Trophoblast cell (in vitro differentiated cells and primary cell): ENCODE measurements around the gene RBM33.

Source experiments
- DNase-seq, 2 donors: peaks; one replicate each; pipeline ENCODE4 v3.0.0-alpha.2; 2016
- H2AFZ ChIP-seq: 2 replicates; pipeline ENCODE4 v1.6.1; 2013; ENCODE audit warnings: low read length, moderate library complexity, mild to moderate bottlenecking; ENCODE audit not compliant: insufficient read depth, poor library complexity
- H2AK5ac ChIP-seq: 2 replicates; pipeline ENCODE4 v1.6.1; 2013; ENCODE audit warnings: mild to moderate bottlenecking, low read length
- H2BK120ac ChIP-seq: 2 replicates; pipeline ENCODE4 v1.6.1; 2013; ENCODE audit warnings: low read length, mild to moderate bottlenecking, moderate library complexity; ENCODE audit not compliant: insufficient read depth, poor library complexity
- H2BK12ac ChIP-seq: 2 replicates; pipeline ENCODE4 v1.6.1; 2013; ENCODE audit warnings: mild to moderate bottlenecking, low read length, moderate library complexity
- H2BK5ac ChIP-seq: 2 replicates; pipeline ENCODE4 v1.6.1; 2013; ENCODE audit warnings: low read length, low read depth, moderate library complexity, mild to moderate bottlenecking; ENCODE audit not compliant: poor library complexity
- H3K14ac ChIP-seq: 2 replicates; pipeline ENCODE4 v1.6.1; 2013; ENCODE audit warnings: mild to moderate bottlenecking, low read length
- H3K18ac ChIP-seq: 2 replicates; pipeline ENCODE4 v1.6.1; 2013; ENCODE audit warnings: mild to moderate bottlenecking, low read length
- H3K23ac ChIP-seq: 2 replicates; pipeline ENCODE4 v1.6.1; 2013; ENCODE audit warnings: low read length
- H3K27ac ChIP-seq: 2 replicates; pipeline ENCODE4 v1.5.1; 2013; ENCODE audit warnings: low read depth, mild to moderate bottlenecking, inconsistent platforms, low read length, moderate library complexity
- H3K27me3 ChIP-seq: 2 replicates; pipeline ENCODE4 v1.6.1; 2013; ENCODE audit warnings: inconsistent platforms, mild to moderate bottlenecking, low read length, moderate library complexity; ENCODE audit not compliant: insufficient read depth
- H3K36me3 ChIP-seq, 2 experiments: 1 replicate in 1 of 2; 2 replicates in 1 of 2; pipeline ENCODE4 v1.6.1; 2013; ENCODE audit warnings: low read length in 2 of 2, mild to moderate bottlenecking in 2 of 2, moderate library complexity in 1 of 2; ENCODE audit not compliant: insufficient read depth in 2 of 2, control insufficient read depth in 1 of 2
- H3K4ac ChIP-seq: 2 replicates; pipeline ENCODE4 v1.6.1; 2013; ENCODE audit warnings: low read depth, mild to moderate bottlenecking, low read length, moderate library complexity
- H3K4me1 ChIP-seq, 2 experiments: 1 replicate in 1 of 2; 2 replicates in 1 of 2; pipeline ENCODE4 v1.6.1; 2013; ENCODE audit warnings: low read length in 2 of 2, mild to moderate bottlenecking in 2 of 2, moderate library complexity in 1 of 2; ENCODE audit not compliant: insufficient read depth in 2 of 2, control insufficient read depth in 1 of 2
- H3K4me2 ChIP-seq: 2 replicates; pipeline ENCODE4 v1.6.1; 2013; ENCODE audit warnings: inconsistent platforms, mild to moderate bottlenecking, low read length, moderate library complexity
- H3K4me3 ChIP-seq: 2 replicates; pipeline ENCODE4 v1.5.1; 2013; ENCODE audit warnings: mild to moderate bottlenecking, low read depth, low read length, inconsistent platforms
- H3K79me1 ChIP-seq: one replicate; pipeline ENCODE4 v1.6.1; 2013; ENCODE audit warnings: low read length
- H3K79me2 ChIP-seq: 2 replicates; pipeline ENCODE4 v1.6.1; 2013; ENCODE audit warnings: low read length, mild to moderate bottlenecking; ENCODE audit not compliant: control insufficient read depth, insufficient read depth, poor library complexity
- H3K9ac ChIP-seq: 2 replicates; pipeline ENCODE4 v1.6.1; 2013; ENCODE audit warnings: mild to moderate bottlenecking, low read length
- H3K9me3 ChIP-seq: 2 replicates; pipeline ENCODE4 v1.6.1; 2013; ENCODE audit warnings: low read depth, mild to moderate bottlenecking, control low read depth, inconsistent platforms, low read length; ENCODE audit not compliant: insufficient read depth
- H4K12ac ChIP-seq: 2 replicates; pipeline ENCODE4 v1.6.1; 2013; ENCODE audit warnings: low read depth, mild to moderate bottlenecking, low read length, moderate library complexity
- H4K8ac ChIP-seq: 2 replicates; pipeline ENCODE4 v1.6.1; 2013; ENCODE audit warnings: low read depth, mild to moderate bottlenecking, low read length, moderate library complexity
- H4K91ac ChIP-seq: one replicate; pipeline ENCODE4 v1.6.1; 2013; ENCODE audit warnings: low read depth, mild to moderate bottlenecking, low read length, moderate library complexity
- WGBS: extraction: QIAGEN DNeasy Blood & Tissue Kit; methylation state at CpG from one replicate; pipeline ENCODE4 v1.1.7; 2013; ENCODE audit warnings: missing lambda C conversion rate; ENCODE audit not compliant: insufficient read length, insufficient coverage; ENCODE audit errors: extremely low coverage; 5-methylcytosine and 5-hydroxymethylcytosine counted together

RBM33 gene

DNA sequence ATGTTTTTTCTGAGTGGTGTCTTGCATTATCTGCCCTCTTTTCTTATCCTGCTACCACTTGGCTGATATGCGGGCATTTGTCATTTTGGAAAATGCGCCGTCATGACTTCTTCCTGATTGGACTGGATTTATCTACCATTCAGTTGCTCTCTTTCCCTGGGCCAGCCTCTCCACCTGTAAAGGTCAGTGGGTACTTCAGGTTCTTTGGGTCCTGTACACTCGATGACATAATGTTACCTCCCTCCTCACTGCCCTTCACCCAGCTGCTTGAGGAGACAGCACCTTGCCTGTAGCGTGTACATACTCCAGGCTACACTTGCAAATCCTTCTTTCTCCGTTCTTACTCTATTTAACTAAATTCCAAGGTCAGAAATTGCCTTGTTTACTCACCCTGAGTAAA lies 83.7 kb downstream of the RBM33 start:
- Histone ChIP-seq H3K14ac (no peak overlapping the region), H4K8ac (no peak overlapping the region), H3K27me3 (no peaks in the 10 kb centered on the region), H3K79me1 (no peaks in the 10 kb centered on the region), H3K18ac (no peak overlapping the region), H3K9me3 (no peaks in the 10 kb centered on the region), H3K23ac (no peak overlapping the region), H3K79me2 (peaks cover 4% of the 10 kb centered on the region), H4K91ac (no peak overlapping the region), H3K4me2 (no peak overlapping the region), H3K9ac (no peak overlapping the region), H3K27ac (no peak overlapping the region), H3K4me3 (no peak overlapping the region), H4K12ac (no peak overlapping the region), H3K4me1 (peaks cover 0 to 2% of the 10 kb centered on the region in 2 experiments), H2BK12ac (no peak overlapping the region), H2BK5ac (no peak overlapping the region), H2AK5ac (no peak overlapping the region), H3K36me3 (peaks cover 7 to 14% of the 10 kb centered on the region in 2 experiments), H2AFZ (no peak overlapping the region), H2BK120ac (no peak overlapping the region), H3K4ac (no peak overlapping the region)
- DNase-seq: no peak
- no CpG with 5 or more reads among the region's 6 CpGs for WGBS

GRCh38 chr7:155729847-155730246 lies 85.4 kb downstream of the RBM33 start:
- Histone ChIP-seq H3K4me3 (no peak overlapping the region), H3K4me2 (no peak overlapping the region), H3K4ac (no peak overlapping the region), H3K18ac (no peak overlapping the region), H4K12ac (no peak overlapping the region), H3K23ac (no peak overlapping the region), H2BK120ac (no peak overlapping the region), H3K4me1 (no peaks in the 10 kb centered on the region), H2BK12ac (no peak overlapping the region), H4K8ac (no peak overlapping the region), H2BK5ac (no peak overlapping the region), H2AK5ac (no peak overlapping the region), H3K9ac (no peak overlapping the region), H3K14ac (no peak overlapping the region), H3K79me2 (peaks cover 4% of the 10 kb centered on the region), H2AFZ (no peak overlapping the region), H3K79me1 (no peaks in the 10 kb centered on the region), H3K36me3 (peaks cover 7 to 14% of the 10 kb centered on the region in 2 experiments), H3K9me3 (no peaks in the 10 kb centered on the region), H3K27me3 (no peaks in the 10 kb centered on the region), H3K27ac (peak overlapping the region; percentile 38), H4K91ac (no peak overlapping the region)
- WGBS: no CpG with 5 or more reads among the region's 6 CpGs
- DNase-seq: peak; percentile 89 to 93

DNA sequence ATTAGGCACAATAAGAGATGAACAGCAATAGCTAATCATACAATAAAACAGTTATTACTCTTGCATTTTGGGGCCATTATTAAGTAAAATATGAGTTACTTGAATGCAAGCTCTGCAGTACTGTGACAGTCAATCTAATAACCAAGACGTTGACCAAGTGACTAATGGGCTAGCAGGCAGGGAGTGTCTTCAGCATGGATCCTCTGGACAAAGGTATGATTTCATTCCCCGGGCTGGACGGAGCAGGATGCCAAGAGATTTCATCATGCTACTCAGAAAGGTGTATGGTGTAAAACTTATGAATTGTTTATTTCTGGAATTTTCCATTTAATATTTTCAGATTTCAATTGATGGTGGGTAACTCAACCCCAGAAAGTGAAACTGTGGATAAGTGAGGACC lies 86.9 kb downstream of the RBM33 start:
- Histone ChIP-seq H4K12ac (no peak overlapping the region), H3K4ac (no peak overlapping the region), H2BK5ac (no peak overlapping the region), H3K27me3 (no peaks in the 10 kb centered on the region), H3K4me3 (no peak overlapping the region), H3K4me1 (no peaks in the 10 kb centered on the region), H2AFZ (no peak overlapping the region), H3K9me3 (no peaks in the 10 kb centered on the region), H4K91ac (no peak overlapping the region), H3K18ac (no peak overlapping the region), H3K27ac (no peak overlapping the region), H3K36me3 (peaks cover 9 to 14% of the 10 kb centered on the region in 2 experiments), H3K79me2 (peaks cover 4% of the 10 kb centered on the region), H3K14ac (no peak overlapping the region), H3K79me1 (no peaks in the 10 kb centered on the region), H3K4me2 (no peak overlapping the region), H4K8ac (no peak overlapping the region), H2BK120ac (no peak overlapping the region), H2AK5ac (no peak overlapping the region), H3K23ac (no peak overlapping the region), H2BK12ac (no peak overlapping the region), H3K9ac (no peak overlapping the region)
- DNase-seq: peak; percentile 76 to 85
- no CpG with 5 or more reads among the region's 3 CpGs for WGBS

GRCh38 chr7:155731871-155732270 lies 87.4 kb downstream of the RBM33 start:
- Histone ChIP-seq H4K91ac (no peak overlapping the region), H3K9me3 (no peaks in the 10 kb centered on the region), H3K4me2 (no peak overlapping the region), H3K18ac (peak overlapping the region; percentile 85), H3K79me2 (peaks cover 4% of the 10 kb centered on the region), H3K79me1 (no peaks in the 10 kb centered on the region), H2BK120ac (no peak overlapping the region), H3K23ac (no peak overlapping the region), H2AFZ (no peak overlapping the region), H3K4me3 (no peak overlapping the region), H3K27me3 (no peaks in the 10 kb centered on the region), H3K4ac (peak overlapping the region; percentile 35), H3K27ac (no peak overlapping the region), H4K8ac (no peak overlapping the region), H2BK5ac (no peak overlapping the region), H3K14ac (no peak overlapping the region), H2BK12ac (no peak overlapping the region), H3K4me1 (no peaks in the 10 kb centered on the region), H3K9ac (no peak overlapping the region), H4K12ac (no peak overlapping the region), H3K36me3 (peaks cover 9 to 14% of the 10 kb centered on the region in 2 experiments), H2AK5ac (no peak overlapping the region)
- no CpG with 5 or more reads among the region's 1 CpG for WGBS
- DNase-seq: no peak
